GM12878 (cell line): ENCODE results near the gene SUV39H1. TPM values are rescaled to one million over a fixed set of nuclear protein-coding genes. Genes with fewer than 3 reads are reported as not detected.

ENCODE experiments used
- ATAC-seq: fragments of 200-7000 bp; cut with Tn5 transposase; 3 replicates; pipeline ENCODE4 v1.9.1; 2020; ENCODE audit warnings: mild to moderate bottlenecking, moderate library complexity
- BruUV-seq: library from RNA; stranded (reverse); fragments of 400-500 nt; replicated peaks from 2 replicates; lab custom pipeline; 2021; lab: Mats Ljungman, UMichigan
- CTCF ChIA-PET: fragments of 300-600 bp; sonication (Branson Sonifier 250); formaldehyde crosslinking; extraction: SDS; loops from one replicate; lab custom pipeline; 2021; ENCODE audit warnings: inconsistent platforms; lab: Yijun Ruan, JAX
- POLR2A ChIA-PET: fragments of 350-600 bp; formaldehyde crosslinking; extraction: SDS; loops from one replicate; lab custom pipeline; 2021; ENCODE audit warnings: inconsistent platforms; lab: Charles Lee
- RAD21 ChIA-PET: fragments of 300-600 bp; sonication (Branson Sonifier 250); formaldehyde crosslinking; loops from one replicate; lab custom pipeline; 2023; ENCODE audit warnings: antibody characterized with exemption; ENCODE audit not compliant: unreplicated experiment; lab: Charles Lee
- SMC1A ChIA-PET: fragments of 300-600 bp; sonication (Branson Sonifier 250); formaldehyde crosslinking; loops from one replicate; lab custom pipeline; 2023; ENCODE audit not compliant: unreplicated experiment, uncharacterized antibody; lab: Charles Lee
- DNase-seq: peaks from one replicate; pipeline ENCODE4 v3.0.0-alpha.2; 2011; ENCODE audit warnings: low read depth, low spot score
- FAIRE-seq: peaks from 3 replicates; lab custom pipeline; 2011; peaks lifted over from hg19 to GRCh38; lab: Jason Lieb, UNC
- H2AFZ ChIP-seq: 2 replicates; pipeline ENCODE4 v1.6.0; 2011; ENCODE audit warnings: low read depth, low read length, control low read depth; ENCODE audit not compliant: control insufficient read depth
- H3K27ac ChIP-seq: 2 replicates; pipeline ENCODE4 v1.5.1; 2011; ENCODE audit warnings: control low read depth; ENCODE audit not compliant: control insufficient read depth, insufficient read depth
- H3K27me3 ChIP-seq, 2 experiments: replicated peaks in 1 of 2; 2 replicates each; pipeline versions ENCODE4 v1.6.0 to v1.6.1; 2011; ENCODE audit warnings: low read length in 1 of 2; ENCODE audit not compliant: control insufficient read depth in 2 of 2, insufficient read depth in 2 of 2
- H3K36me3 ChIP-seq, 2 experiments: 2 replicates each; pipeline ENCODE4 v1.5.1; 2011; ENCODE audit warnings: low read length in 1 of 2; ENCODE audit not compliant: control insufficient read depth in 2 of 2, insufficient read depth in 2 of 2
- H3K4me1 ChIP-seq: 2 replicates; pipeline ENCODE4 v1.6.1; 2011; ENCODE audit warnings: mild to moderate bottlenecking, low read length, moderate library complexity, mixed read lengths; ENCODE audit not compliant: control insufficient read depth, insufficient read depth
- H3K4me2 ChIP-seq: 2 replicates; pipeline ENCODE4 v1.6.0; 2011; ENCODE audit warnings: control low read depth; ENCODE audit not compliant: control insufficient read depth, insufficient read depth
- H3K4me3 ChIP-seq: fragments of 200-600 bp; sonication (generic); 2 replicates; pipeline ENCODE4 v1.5.1; 2016
- H3K79me2 ChIP-seq: 2 replicates; pipeline ENCODE4 v1.6.0; 2011; ENCODE audit warnings: low read length; ENCODE audit not compliant: control insufficient read depth, insufficient read depth
- H3K9ac ChIP-seq: 2 replicates; pipeline ENCODE4 v1.8.0; 2011; ENCODE audit warnings: low read length, control low read depth, mixed read lengths; ENCODE audit not compliant: control insufficient read depth, insufficient read depth
- H3K9me3 ChIP-seq: replicated peaks from 3 replicates; pipeline ENCODE4 v1.5.1; 2011; ENCODE audit warnings: mild to moderate bottlenecking, low read length; ENCODE audit not compliant: control insufficient read depth, insufficient read depth
- H4K20me1 ChIP-seq: 2 replicates; pipeline ENCODE4 v1.6.0; 2011; ENCODE audit not compliant: control insufficient read depth, insufficient read depth
- ATF7 ChIP-seq: fragments of 450-650 bp; IDR thresholded peaks from 2 replicates; pipeline ENCODE4 v1.6.1; 2016; ENCODE audit warnings: low read depth, mild to moderate bottlenecking
- CBX5 ChIP-seq: sonication (generic); IDR thresholded peaks from 2 replicates; pipeline ENCODE4 v1.6.1; 2016; ENCODE audit warnings: low read depth, moderate library complexity, mild to moderate bottlenecking, inconsistent platforms
- HDAC6 ChIP-seq: fragments of 200-600 bp; sonication (generic); IDR thresholded peaks from one replicate; pipeline ENCODE4 v1.8.0; 2017; ENCODE audit warnings: antibody characterized with exemption; ENCODE audit not compliant: unreplicated experiment
- HDGF ChIP-seq: fragments of 450-650 bp; IDR thresholded peaks from 2 replicates; pipeline ENCODE4 v1.6.1; 2016; ENCODE audit warnings: antibody characterized with exemption
- RAD51 ChIP-seq: fragments of 450-650 bp; IDR thresholded peaks from 2 replicates; pipeline ENCODE4 v1.6.1; 2016; ENCODE audit warnings: moderate library complexity, mild to moderate bottlenecking, inconsistent platforms
- RBBP5 ChIP-seq: fragments of 200-600 bp; sonication (generic); conservative IDR thresholded peaks from 2 replicates; pipeline ENCODE4 v1.6.1; 2016
- RFX5 ChIP-seq: IDR thresholded peaks from 2 replicates; pipeline ENCODE4 v1.6.1; 2011; ENCODE audit warnings: low read depth, low read length, improper control_type of control experiment
- SMAD1 ChIP-seq: fragments of 450-650 bp; IDR thresholded peaks from 2 replicates; pipeline ENCODE4 v1.6.1; 2018; ENCODE audit warnings: mild to moderate bottlenecking, low read depth; ENCODE audit not compliant: partially characterized antibody
- SMC3 ChIP-seq: IDR thresholded peaks from 2 replicates; pipeline ENCODE4 v1.6.1; 2011; ENCODE audit warnings: low read length, improper control_type of control experiment, borderline replicate concordance
- STAT1 ChIP-seq: fragments of 450-650 bp; conservative IDR thresholded peaks from 2 replicates; pipeline ENCODE4 v1.6.1; 2014; ENCODE audit warnings: antibody characterized with exemption, mild to moderate bottlenecking
- STAT3 ChIP-seq: IDR thresholded peaks from 2 replicates; pipeline ENCODE4 v1.6.1; 2011; ENCODE audit warnings: low read depth, low read length, improper control_type of control experiment
- TCF3 ChIP-seq: IDR thresholded peaks from 2 replicates; pipeline ENCODE4 v1.6.1; 2012; ENCODE audit warnings: low read depth, mild to moderate bottlenecking, low read length, borderline replicate concordance; ENCODE audit not compliant: insufficient read depth
- WGBS: methylation state at CpG from one replicate; pipeline ENCODE4 v1.1.6; 2016; ENCODE audit warnings: low lambda C conversion rate; ENCODE audit not compliant: insufficient replicate concordance, insufficient coverage; ENCODE audit errors: missing lambda C conversion rate; 5-methylcytosine and 5-hydroxymethylcytosine counted together
- in situ Hi-C: fragments of 300-500 bp; cut with MboI; formaldehyde crosslinking; loops from 9 replicates; pipeline ENCODE4 v1.14.3; 2018; ENCODE audit warnings: mixed read lengths
- intact Hi-C: fragments of 100-400 bp; cut with micrococcal nuclease; formaldehyde crosslinking; loops from one replicate; pipeline ENCODE4 v1.14.2; 2022; ENCODE audit not compliant: unreplicated experiment
- polyA plus RNA-seq, 11 experiments: library from polyadenylated mRNA; depleted of rRNA in 4 of 11; unstranded in 6 of 11; stranded (reverse) in 5 of 11; fragments of >200 nt; fragmentation: Nextera tagmentation in 4 of 11; fragmentation: Illumina TruSeq in 1 of 11; extraction: Ambion mirVana in 4 of 11; extraction: Trizol in 1 of 11; gene quantifications; 1 replicate in 1 of 11; 2 replicates in 10 of 11; pipeline versions ENCODE4 v1.2.1 to v1.2.3, GENCODE V29; 2011 to 2016; ENCODE audit warnings: inconsistent platforms in 2 of 11, missing spikeins in 2 of 11, low read depth in 1 of 11
- total RNA-seq, 4 experiments: library from RNA; depleted of rRNA in 3 of 4; stranded (reverse); fragments of >200 nt in 3 of 4; fragmentation: Illumina TruSeq in 1 of 4; extraction: Trizol in 1 of 4; gene quantifications; 2 replicates each; pipeline versions ENCODE4 v1.2.1 to v1.2.3, GENCODE V29; 2013 to 2021
- TF ChIP-seq, protein P1 (sequence below): fragments of 450-650 bp; IDR thresholded peaks from 2 replicates; pipeline ENCODE4 v1.6.1; 2018; ENCODE audit warnings: borderline replicate concordance, mild to moderate bottlenecking; ENCODE audit not compliant: partially characterized antibody
- TF ChIP-seq, protein P2 (sequence below): fragments of 150-350 bp; IDR thresholded peaks from 2 replicates; pipeline ENCODE4 v1.6.1; 2014; ENCODE audit warnings: mild to moderate bottlenecking, low read depth, low read length
- TF ChIP-seq, protein P3 (sequence below): fragments of 450-650 bp; IDR thresholded peaks from 2 replicates; pipeline ENCODE4 v1.6.1; 2017; ENCODE audit warnings: mild to moderate bottlenecking

SUV39H1 gene
- total and polyA plus RNA-seq, 10 of the 15 experiments (the other 5 are each of a cell fraction or from before 2014, with no cell fraction given) = 4.9 to 33.2 (median 17.1) TPM

DNA sequence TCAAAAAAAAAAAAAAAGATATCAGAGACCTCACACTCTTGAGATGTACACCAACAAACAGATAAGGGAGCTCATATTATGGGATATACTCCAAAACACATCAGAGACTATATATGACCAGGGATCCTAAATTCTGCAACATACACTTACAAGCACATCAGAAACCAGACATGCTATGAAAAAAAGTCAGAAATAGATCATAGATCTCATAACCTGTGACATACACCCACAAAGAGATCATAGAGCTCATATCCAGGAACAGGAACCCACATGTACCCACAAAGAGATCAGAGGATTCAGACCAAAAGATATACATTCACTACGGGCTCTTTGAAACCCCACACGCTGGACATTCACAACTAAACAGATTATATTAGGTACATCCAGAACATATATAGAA is 30.1 kb downstream of the SUV39H1 start:
- DNase-seq = no peak
- Histone ChIP-seq H4K20me1 (no peaks in the 10 kb centered on the region), H3K36me3 (no peaks in the 10 kb centered on the region), H3K9ac (no peak overlapping the region), H3K27me3 (no peaks in the 10 kb centered on the region), H3K27ac (no peak overlapping the region), H3K4me1 (no peaks in the 10 kb centered on the region), H3K4me3 (no peak overlapping the region), H3K4me2 (no peak overlapping the region), H3K79me2 (no peaks in the 10 kb centered on the region), H2AFZ (no peak overlapping the region), H3K9me3 (no peaks in the 10 kb centered on the region)
- no peak for FAIRE-seq
- TF ChIP-seq, protein P1, sequence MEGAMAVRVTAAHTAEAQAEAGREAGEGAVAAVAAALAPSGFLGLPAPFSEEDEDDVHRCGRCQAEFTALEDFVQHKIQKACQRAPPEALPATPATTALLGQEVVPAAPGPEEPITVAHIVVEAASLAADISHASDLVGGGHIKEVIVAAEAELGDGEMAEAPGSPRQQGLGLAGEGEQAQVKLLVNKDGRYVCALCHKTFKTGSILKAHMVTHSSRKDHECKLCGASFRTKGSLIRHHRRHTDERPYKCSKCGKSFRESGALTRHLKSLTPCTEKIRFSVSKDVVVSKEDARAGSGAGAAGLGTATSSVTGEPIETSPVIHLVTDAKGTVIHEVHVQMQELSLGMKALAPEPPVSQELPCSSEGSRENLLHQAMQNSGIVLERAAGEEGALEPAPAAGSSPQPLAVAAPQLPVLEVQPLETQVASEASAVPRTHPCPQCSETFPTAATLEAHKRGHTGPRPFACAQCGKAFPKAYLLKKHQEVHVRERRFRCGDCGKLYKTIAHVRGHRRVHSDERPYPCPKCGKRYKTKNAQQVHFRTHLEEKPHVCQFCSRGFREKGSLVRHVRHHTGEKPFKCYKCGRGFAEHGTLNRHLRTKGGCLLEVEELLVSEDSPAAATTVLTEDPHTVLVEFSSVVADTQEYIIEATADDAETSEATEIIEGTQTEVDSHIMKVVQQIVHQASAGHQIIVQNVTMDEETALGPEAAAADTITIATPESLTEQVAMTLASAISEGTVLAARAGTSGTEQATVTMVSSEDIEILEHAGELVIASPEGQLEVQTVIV = no peak
- no peak for TF ChIP-seq HDAC6
- TF ChIP-seq SMC3 = no peak
- TF ChIP-seq HDGF = no peak
- TF ChIP-seq, protein P2, sequence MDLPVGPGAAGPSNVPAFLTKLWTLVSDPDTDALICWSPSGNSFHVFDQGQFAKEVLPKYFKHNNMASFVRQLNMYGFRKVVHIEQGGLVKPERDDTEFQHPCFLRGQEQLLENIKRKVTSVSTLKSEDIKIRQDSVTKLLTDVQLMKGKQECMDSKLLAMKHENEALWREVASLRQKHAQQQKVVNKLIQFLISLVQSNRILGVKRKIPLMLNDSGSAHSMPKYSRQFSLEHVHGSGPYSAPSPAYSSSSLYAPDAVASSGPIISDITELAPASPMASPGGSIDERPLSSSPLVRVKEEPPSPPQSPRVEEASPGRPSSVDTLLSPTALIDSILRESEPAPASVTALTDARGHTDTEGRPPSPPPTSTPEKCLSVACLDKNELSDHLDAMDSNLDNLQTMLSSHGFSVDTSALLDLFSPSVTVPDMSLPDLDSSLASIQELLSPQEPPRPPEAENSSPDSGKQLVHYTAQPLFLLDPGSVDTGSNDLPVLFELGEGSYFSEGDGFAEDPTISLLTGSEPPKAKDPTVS = no peak
- TF ChIP-seq RAD51 = no peak
- TF ChIP-seq TCF3 = no peak
- TF ChIP-seq CBX5 = no peak
- TF ChIP-seq, protein P3, sequence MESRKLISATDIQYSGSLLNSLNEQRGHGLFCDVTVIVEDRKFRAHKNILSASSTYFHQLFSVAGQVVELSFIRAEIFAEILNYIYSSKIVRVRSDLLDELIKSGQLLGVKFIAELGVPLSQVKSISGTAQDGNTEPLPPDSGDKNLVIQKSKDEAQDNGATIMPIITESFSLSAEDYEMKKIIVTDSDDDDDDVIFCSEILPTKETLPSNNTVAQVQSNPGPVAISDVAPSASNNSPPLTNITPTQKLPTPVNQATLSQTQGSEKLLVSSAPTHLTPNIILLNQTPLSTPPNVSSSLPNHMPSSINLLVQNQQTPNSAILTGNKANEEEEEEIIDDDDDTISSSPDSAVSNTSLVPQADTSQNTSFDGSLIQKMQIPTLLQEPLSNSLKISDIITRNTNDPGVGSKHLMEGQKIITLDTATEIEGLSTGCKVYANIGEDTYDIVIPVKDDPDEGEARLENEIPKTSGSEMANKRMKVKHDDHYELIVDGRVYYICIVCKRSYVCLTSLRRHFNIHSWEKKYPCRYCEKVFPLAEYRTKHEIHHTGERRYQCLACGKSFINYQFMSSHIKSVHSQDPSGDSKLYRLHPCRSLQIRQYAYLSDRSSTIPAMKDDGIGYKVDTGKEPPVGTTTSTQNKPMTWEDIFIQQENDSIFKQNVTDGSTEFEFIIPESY = no peak
- TF ChIP-seq STAT3 = no peak
- TF ChIP-seq STAT1 = no peak
- no peak for TF ChIP-seq ATF7
- no peak for TF ChIP-seq RFX5
- TF ChIP-seq SMAD1 = no peak
- no peak for TF ChIP-seq RBBP5
- CTCF ChIA-PET = no interaction called here
- intact Hi-C loops = no loop called here
- BruUV-seq = no TSS peak
- WGBS = 52% methylated on average over 2 of the region's 2 CpGs
- POLR2A ChIA-PET = interaction anchor here (0.6 to 1.5 kb wide), 3 partner anchors 11 to 358 kb away, joined by 3 to 4 read pairs (median 4); partner anchors contain the start of gene HDAC6
- in situ Hi-C loops = no loop called here
- no peak for ATAC-seq
- RAD21 ChIA-PET = no interaction called here
- SMC1A ChIA-PET = no interaction called here
